GM18511 (cell line): ENCODE results near the gene RNF175.

Experiments used
- ATAC-seq: cut with Tn5 transposase; IDR thresholded peaks from one replicate; pipeline ENCODE4 v1.9.1; 2021; ENCODE audit warnings: mild to moderate bottlenecking, moderate library complexity; ENCODE audit not compliant: unreplicated experiment

RNF175 gene

GRCh38 chr4:153759407-153760316 is at the start of gene RNF175:
Gene RNF175 (minus strand): TSS chr4:153760024. CDS start chr4:153759862, 162 bp downstream.
- no peak for ATAC-seq

- ATAC-seq = peak; percentile 69
Measured at GRCh38 chr4:153809307-153809706, 49.5 kb upstream of the RNF175 start.

- no peak for ATAC-seq
Measured at GRCh38 chr4:153808175-153808574, 48.4 kb upstream of the RNF175 start.

- no peak for ATAC-seq
Measured at GRCh38 chr4:153806073-153806472, 46.2 kb upstream of the RNF175 start.

- ATAC-seq = no peak
Measured at GRCh38 chr4:153804722-153805121, 44.9 kb upstream of the RNF175 start.

GRCh38 chr4:153799694-153800074 is 39.9 kb upstream of the RNF175 start:
- ATAC-seq = no peak

GRCh38 chr4:153798901-153799693 is 39.3 kb upstream of the RNF175 start:
- no peak for ATAC-seq

- ATAC-seq = no peak
Measured at GRCh38 chr4:153798420-153798819, 38.6 kb upstream of the RNF175 start.

- no peak for ATAC-seq
Measured at GRCh38 chr4:153794006-153794405, 34.2 kb upstream of the RNF175 start.

GRCh38 chr4:153792618-153793247 is 32.9 kb upstream of the RNF175 start:
- ATAC-seq = peak; percentile 26

GRCh38 chr4:153791746-153792617 is 32.2 kb upstream of the RNF175 start:
- peak; percentile 42 for ATAC-seq

- ATAC-seq = peak; percentile 42
Measured at GRCh38 chr4:153790962-153791551, 31.2 kb upstream of the RNF175 start.

- no peak for ATAC-seq
Measured at GRCh38 chr4:153790500-153790865, 30.7 kb upstream of the RNF175 start.

- no peak for ATAC-seq
Measured at GRCh38 chr4:153789741-153790499, 30.1 kb upstream of the RNF175 start.

GRCh38 chr4:153788413-153789276 is 28.8 kb upstream of the RNF175 start, which contains the start of gene SFRP2:
Gene SFRP2 (minus strand): TSS chr4:153789083. CDS start chr4:153788835, 248 bp downstream.
- ATAC-seq = no peak

- ATAC-seq = no peak
Measured at GRCh38 chr4:153788051-153788412, 28.2 kb upstream of the RNF175 start.

GRCh38 chr4:153787575-153787974 is 27.8 kb upstream of the RNF175 start:
- ATAC-seq = no peak

GRCh38 chr4:153787061-153787560 is 27.3 kb upstream of the RNF175 start:
- ATAC-seq = no peak
